GM12873 (cell line): ENCODE measurements around the gene TMCO4.

ENCODE experiments used
- TF ChIP-seq, protein P1 (sequence below): IDR thresholded peaks from 2 replicates; pipeline ENCODE4 v1.5.1; 2012; ENCODE audit warnings: low read depth, mild to moderate bottlenecking, moderate library complexity, low read length, control low read depth; ENCODE audit not compliant: insufficient read depth; ENCODE audit errors: missing control alignments

TMCO4 gene

DNA sequence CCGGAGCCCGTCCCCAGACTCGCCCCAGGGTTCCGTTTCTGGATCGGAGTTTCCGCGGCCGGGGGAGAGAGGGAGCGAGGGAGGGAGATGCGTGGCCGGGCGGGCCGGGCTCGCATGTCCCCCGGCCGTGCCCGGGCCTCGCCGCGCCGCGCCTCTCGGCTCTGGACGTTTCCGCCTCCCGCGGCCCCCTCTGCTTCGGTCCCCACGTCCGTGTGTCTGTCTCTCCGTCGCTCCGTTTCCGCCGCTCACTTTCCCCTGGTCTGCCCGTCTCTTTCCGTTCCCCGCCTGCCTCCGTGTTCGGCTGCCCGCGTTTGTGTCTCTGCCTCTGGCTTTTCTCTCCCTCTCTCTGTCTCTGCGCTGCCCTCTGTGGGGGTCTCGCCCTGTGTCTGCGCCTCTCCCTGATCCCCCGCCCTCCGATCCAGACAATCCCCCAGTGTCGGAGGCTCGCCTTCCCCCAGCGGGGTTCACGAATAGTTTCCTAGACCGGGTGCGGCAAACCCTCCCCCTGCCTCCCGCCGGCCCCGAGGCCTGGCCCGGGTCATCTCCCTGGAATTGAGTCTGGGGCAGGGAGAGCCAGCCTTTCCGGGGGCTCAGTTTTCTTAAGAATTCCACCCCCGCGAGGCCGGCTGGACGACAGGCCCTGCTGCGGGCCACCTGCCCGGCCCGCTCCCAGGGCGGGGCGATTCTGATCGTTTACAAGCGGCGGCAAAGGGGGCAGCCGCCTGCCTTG is 154.9 kb downstream of the TMCO4 start:
- TF ChIP-seq, protein P1, sequence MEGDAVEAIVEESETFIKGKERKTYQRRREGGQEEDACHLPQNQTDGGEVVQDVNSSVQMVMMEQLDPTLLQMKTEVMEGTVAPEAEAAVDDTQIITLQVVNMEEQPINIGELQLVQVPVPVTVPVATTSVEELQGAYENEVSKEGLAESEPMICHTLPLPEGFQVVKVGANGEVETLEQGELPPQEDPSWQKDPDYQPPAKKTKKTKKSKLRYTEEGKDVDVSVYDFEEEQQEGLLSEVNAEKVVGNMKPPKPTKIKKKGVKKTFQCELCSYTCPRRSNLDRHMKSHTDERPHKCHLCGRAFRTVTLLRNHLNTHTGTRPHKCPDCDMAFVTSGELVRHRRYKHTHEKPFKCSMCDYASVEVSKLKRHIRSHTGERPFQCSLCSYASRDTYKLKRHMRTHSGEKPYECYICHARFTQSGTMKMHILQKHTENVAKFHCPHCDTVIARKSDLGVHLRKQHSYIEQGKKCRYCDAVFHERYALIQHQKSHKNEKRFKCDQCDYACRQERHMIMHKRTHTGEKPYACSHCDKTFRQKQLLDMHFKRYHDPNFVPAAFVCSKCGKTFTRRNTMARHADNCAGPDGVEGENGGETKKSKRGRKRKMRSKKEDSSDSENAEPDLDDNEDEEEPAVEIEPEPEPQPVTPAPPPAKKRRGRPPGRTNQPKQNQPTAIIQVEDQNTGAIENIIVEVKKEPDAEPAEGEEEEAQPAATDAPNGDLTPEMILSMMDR: no peak

DNA sequence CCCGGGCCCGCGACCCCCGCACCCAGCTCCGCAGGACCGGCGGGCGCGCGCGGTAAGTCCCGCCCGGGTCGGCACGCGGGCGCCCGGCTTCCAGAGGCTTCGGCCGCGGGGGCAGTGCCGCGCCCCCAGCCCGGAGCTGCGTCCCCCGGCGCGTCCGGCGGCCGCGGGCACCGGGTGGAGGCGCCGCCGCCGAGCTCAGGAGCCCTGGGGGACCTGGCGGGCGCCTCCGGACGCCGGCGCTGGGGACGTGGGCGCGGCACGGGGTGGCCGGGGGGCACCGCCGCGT is 155.4 kb downstream of the TMCO4 start:
- TF ChIP-seq, protein P1: no peak

DNA sequence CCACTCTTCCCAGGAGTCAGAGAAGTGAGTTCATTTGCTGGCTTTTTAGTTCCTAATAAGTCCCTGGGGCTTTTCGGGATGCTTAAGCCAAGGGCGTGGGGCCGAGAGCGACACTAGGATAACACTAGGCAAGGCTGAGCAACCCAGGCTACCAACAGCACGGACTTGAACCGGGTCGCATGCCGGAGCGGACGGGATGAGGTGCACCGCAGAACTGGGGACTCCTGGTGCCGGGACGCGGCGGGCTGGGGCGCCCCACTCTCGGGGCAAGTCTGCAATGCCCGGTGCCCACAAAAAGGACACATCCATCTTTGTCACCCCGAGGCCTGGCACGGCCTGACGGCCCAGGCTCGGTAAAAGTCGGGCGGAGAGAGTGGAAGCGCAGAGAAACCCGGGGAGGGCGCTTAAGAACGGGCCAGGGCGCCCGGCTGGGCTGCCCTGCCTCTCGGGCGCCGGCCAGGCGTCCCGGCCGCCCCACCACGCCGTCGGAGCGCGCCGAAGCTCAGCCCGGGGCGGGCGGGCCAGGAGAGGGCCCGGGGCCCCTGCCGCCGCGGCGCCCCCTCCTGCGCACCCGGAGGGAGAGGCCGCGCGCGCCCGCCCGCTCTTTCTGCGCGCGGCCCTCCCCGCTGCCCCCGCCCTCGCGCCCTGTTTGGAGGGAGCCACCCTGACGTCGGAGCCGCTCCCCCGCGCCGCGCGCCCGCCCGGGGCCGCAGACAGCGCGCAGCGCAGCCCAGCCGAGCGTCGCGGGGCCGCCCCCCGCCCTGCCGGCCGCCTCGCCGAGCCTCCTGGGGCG is 155.9 kb downstream of the TMCO4 start, which contains the start of gene NBL1:
NBL1 (plus strand) TSS at position 710 of the 793 bp plus-strand sequence. CDS start 10,720 bp downstream, outside the sequence.
- TF ChIP-seq, protein P1: no peak

DNA sequence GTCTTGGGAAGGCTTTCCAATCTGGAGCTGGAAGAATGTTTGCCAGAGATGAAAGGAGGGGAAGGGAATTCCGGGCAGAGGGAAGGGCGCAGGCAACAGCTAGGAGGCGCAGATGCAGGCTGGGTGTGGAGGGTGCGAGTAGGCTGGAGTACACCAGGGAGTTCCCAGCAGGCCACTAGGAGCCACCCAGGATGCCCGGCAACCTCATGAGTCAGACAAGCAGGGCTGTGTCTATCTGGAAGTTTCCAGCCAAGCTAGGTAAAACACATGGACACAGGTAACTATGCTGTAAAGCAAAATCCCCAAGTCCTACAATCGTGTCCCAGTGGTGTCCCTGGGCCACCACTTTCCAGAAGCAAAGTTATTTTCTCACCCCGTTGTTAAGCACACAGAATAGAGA is 156.6 kb downstream of the TMCO4 start:
- TF ChIP-seq, protein P1: no peak

DNA sequence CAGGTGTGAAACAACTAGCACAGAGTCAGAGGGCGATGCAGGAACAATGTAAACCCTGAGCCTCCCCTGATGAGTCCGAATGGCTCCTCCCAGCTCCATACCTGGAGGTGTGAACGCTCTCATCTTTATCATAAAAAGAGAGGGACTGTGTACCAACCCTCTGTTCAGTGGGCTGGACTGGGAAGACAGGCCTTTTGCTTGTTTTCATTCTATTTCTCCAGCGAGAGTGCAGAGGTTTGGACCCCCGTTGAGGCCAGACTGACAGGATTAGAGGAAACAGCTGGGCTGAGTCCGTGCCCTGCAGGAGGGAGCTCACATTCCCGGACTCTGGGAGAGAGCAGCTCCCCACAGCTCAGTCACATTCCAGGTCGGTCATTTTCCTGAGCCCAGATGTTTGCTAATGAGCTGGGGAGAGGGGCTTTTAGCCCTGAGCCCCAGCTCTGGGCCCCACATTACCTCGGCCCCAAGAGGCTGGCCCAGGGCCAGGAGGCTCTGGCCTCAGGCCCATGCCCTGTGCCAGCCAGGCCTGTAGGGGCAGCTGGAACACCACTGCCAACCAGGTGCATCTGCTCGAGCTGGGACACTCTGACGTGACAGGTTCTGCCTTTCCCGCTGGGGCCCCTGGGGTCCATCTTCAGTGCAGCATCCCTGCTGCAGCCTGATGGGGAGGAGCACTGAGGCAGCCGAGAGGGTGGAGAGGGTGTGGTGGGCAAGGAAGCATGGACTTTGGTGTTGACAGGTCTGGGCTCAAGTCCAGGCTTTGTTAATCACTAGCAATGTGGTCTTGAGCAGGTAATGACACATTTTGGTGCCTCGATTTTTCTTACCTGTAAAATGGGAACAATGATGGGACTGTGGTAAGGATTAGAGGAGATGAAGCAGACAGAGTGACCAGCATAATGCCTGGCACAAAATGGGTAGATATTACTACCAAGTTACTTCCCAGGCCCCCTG is 159.1 kb downstream of the TMCO4 start:
- TF ChIP-seq, protein P1: no peak

DNA sequence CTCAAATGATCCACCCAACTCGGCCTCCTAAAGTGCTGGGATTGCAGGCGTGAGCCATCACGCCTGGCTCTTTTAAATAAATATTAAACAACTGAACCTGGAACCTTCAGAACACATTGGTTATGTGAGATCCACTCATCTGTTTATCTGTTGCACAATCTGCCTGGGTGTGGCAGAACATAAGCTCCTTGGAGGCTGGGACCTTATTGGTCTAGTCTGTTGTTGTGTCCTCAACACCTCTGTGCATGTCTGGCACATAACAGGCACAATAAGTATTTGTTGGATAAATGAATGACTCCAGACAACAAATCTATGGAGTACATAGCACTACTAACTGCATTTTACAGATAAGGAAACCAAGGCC is 159.7 kb downstream of the TMCO4 start:
- TF ChIP-seq, protein P1: no peak
